Measurements from ENCODE around the gene CD200R1L.

CD200R1L gene

DNA sequence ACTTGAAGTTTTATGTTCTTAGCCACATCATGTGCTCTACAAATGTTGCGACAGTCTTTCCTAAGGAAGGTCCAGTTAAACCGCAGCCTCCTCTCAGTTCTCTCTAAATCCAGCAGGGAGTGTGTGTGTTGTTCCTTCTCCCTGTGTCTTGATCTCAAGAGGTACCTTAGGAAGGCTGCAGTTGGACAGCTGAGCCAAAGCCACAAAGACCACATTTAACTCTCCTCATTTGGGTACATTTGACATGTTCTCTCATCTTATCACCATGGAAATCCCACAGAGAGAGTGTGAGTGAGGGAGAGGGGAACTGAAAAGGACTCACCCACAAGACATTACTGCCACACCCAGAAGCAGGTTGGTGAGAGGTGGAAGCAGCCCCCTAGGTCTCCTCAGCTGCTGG is 79.5 kb downstream of the CD200R1L start:
- no peak for DNase-seq (ENCODE audit: low spot score)
